Right forelimb (tissue), 1 donor: ENCODE measurements around the gene LRMDA.

ENCODE experiments used
- DNase-seq: peaks from one replicate; pipeline ENCODE4 v3.0.0-alpha.2; 2018

Gene LRMDA

DNA sequence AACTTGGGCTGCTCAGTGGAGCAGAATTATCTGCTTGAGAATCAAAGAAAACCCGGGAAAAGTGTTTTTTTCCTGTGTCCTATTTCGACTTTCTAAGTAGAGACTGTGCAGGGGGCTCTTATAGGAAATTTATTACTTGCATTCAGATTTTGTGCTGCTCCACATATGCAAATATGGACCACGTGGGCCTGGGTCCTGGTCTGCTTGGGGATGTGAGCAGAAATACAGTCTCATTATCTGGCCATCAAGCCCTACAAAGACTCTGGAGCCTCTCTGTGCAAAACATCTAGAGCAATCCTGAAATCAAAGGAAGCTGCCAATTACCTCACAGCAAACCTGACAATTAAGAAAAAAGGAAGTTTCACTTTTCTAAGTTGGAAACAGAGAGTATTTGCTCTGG lies 216.9 kb downstream of the LRMDA start:
- no peak for DNase-seq

DNA sequence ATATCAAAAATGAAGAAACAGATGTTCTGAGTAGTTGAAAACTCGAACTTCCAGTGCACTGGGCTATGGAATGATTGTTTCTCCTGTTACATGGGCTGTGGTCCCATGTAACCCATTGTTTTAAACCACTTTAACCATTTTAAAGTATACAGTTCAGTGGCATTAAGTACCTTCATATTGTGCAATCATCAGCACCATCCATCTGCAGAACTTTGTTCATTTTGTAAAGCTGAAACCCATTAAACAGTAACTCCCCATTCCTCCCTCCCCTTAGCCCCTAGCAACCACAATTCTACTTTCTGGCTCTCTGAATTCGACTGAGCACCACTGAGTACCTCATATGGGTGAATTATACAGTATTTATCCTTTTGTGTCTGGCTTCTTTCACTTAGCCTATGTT lies 217.4 kb downstream of the LRMDA start:
- DNase-seq, result no peak

DNA sequence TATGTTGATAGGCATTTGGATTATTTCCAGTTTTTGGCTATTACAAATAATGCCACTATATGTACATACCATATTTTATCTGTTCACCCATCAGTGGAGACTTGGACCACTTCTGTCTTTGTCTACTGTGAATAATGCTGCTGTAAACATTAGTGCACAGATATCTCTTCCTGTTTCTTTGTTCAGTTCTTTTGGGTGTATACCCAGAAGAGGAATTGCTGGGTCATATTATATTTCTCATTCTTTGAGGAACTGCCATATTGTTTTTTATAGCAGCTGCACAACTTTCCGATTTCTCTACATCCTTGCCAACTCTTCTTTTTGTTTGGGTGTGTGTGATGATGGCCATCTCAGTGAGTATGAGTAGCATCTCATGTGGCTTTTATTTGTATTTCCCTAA lies 218.0 kb downstream of the LRMDA start:
- no peak for DNase-seq

DNA sequence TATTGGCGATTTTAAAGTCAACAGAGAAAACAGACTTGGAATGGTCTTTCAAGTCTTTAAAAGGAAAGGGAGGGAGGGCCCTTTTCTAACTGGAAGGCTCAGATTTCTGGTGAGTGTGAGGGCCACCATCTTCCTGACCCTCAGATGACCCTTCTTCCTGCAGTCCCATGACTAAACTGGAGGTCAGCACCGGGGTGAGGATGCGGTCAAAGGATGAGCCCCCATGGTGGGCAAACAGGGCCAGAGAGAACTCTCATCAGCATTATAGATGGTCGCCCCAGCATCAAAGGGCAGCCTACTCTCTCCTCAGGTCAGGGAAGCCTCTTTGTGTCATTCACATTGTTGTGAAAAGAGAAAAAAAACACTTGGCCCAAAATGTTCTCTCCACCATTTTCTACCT lies 219.2 kb downstream of the LRMDA start:
- DNase-seq, result no peak

DNA sequence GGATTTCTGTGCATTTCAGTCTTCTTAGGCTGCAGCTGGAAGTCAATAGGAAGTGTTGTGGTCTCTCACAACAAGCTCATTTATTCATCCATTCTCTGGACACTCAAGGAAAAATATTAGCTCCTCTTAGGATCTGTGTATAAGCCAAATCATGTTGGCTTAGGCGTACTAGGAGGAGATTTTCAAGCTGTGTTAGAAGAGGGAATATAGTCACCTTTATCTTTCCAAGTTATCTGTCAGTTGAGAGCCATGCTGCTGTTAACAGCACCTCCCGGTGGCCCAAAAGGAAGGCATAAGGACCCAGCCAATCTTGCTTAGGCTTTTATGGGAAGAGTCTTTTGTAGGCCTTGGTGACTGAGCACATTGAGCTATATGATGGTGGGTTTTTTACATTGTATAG lies 220.0 kb downstream of the LRMDA start:
- no peak for DNase-seq

DNA sequence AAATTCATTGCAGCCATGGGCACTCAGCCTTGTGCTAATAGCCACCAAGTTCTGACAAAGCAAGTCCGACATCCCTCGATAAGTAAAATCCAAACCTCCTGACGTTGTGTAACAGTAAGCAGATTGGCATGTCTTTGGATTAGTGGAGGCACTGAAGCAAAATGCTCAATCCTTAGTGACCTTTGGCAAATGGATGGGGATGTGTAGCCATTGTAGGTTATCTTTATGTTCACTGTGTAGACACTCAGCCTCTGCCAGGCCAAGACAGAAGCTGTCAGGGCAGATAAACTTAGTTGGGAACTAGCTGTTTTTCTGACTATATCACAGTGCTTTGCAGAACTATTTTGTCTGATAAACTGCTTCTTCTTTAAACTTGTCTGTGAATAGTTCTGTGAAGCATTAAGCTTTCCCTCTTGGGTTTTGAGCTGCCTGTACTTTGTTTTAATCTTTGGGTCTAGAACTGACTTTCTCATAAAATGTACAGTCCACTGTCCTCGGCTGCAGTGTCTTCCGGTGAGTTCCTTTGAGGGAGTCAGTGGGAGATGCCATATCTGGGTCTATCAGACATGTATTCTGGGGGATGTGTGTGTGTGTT lies 220.8 kb downstream of the LRMDA start:
- DNase-seq, result no peak

DNA sequence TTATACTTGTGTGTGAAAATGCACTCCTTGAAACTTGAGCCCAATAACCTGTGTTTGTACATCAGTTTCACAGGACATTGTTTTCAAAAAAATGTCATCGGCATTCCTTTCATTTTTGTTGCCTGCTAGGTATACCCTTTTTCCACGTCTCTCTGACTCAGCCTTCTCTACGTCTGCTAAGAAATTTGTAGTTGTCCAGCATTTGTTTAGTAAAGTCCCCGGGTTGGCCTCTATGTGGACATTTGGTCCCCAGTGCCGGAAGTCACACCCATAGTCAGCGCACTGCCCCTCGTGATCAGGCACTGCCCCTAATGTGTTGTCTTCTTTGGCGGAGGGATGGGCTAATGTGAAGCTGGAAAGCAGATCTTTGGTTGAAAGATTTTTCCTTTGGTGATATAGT lies 222.3 kb downstream of the LRMDA start:
- no peak for DNase-seq

DNA sequence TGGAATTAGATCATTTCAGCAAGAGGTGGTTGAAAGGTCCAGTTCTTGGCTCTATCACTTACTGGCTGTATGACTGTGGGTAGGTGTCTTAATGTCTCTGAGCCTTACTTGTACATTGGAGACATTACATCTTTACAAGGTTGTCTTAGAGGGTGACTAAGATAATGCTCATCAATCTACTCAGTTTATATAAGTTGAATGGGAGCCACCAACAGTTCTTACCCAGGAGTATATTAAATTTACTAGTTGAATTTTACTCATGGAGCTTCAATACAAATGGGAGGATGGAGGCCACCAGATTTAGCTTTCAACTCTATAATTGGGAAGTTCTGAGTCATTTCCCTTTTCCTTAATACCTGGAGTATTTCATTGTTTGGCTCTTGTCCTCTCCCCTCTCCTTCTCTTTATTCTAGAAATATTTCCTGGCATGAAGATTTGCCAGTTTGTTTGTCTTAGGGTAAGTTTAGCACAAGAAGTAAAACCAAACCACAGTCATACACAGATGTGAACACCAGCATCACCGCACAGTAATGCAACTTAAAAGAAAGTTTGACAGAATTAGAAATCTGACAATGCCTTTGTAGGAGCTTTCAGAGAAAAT lies 222.8 kb downstream of the LRMDA start:
- no peak for DNase-seq

DNA sequence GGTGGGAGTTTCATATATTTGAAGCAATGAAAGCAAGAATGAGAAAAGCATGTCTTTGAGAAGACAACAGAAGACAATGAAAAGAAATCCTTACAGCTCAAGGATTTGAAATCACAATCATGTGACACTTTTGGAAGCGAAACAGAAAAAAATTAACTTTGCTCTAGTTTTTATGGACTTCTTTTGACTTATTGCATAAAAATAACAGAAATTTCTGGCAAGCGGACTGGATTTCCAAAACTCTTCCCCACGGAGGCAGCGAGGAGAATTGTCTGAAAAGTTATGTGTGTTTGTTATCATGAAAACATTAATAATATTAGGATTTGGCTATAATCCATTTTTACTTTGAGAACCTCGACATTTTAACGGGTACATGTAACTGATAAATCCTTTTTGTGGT lies 223.3 kb downstream of the LRMDA start:
- no peak for DNase-seq

DNA sequence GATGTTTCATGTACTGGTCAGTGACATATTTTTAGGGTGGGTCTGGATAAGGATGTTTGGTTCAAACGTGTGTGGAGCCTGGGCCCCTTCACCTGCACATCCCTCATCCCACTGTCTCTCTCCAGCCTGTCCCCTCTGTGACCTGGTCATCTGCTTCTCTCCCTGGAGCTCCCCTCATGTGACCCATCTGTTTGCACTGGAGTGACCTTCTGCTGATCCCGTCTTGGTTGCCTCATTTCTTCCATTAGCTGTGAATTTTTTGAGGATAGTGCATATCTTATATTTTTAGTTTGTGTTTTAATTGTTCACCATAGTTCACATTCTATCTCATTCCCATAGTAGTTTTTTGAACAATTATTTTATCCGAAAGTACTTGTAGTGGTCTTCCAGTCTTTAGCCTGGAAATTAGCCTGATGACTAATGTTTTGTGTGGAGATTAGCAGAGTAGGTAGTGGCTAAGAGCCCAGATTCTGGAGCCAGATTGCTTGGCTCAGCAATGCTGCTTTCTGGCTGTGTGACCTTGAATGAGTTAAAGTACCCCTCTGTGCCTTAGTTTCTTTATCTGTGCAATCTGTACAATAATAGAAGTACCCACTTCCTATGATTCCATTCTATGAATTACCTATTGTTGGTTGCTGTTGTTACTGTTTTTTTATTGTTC lies 224.5 kb downstream of the LRMDA start:
- no peak for DNase-seq

DNA sequence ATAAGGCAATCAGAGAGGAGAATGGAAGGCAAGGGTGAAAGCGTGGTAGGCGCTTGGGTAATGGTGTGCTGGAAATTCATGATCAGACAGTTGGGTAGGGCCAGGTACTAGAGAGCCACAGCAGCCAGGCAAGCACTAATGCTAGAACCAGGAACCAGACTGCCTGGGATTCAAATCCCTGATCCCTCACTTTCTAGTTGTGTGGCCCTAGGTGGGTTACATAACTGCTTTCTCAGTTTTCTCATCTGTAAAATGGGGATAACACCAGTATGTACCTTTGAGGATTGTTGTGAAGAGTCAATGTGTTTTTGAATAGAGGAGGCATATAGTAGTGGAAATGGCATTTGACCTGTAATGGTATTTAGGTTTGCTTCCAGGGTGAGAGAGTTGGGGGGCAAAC lies 225.9 kb downstream of the LRMDA start:
- no peak for DNase-seq

DNA sequence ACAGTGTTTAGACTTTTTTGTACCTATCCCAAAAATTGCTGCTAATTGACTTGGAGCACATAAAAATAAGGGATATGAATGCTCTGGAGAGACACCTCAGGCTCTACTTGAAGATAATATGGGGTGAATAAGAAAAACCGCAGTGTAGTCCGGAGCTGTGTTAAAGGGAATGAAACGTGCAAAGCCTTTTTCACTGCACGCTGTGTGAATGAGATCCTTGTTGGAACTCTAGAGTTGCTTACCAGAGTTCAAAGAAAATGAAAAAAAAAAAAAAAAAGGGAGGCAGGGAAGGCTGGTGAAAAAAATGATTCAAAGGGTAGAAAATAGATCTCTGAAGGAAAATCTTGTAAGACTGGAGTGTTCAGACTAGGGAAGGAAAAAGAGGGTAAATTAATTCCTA lies 226.6 kb downstream of the LRMDA start:
- no peak for DNase-seq

DNA sequence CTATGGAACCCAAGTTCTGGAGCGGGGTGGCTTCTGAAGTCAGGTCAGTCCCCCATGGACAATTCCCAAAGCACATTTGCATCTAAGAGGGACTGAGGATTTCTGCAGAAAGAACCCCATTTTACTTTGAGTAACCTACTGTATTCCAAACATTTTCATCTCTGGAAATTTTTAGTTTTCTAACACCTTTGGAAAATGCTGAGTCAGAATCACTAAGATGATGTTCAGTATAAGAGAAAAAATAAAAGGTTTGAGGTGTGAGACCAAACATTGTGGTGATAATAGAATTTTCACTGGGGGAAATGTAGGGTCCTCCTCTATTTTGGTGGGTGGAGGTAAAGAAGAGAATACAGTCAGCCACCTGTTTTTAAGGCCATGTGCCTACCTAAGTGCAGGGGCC lies 227.1 kb downstream of the LRMDA start:
- DNase-seq, result no peak

DNA sequence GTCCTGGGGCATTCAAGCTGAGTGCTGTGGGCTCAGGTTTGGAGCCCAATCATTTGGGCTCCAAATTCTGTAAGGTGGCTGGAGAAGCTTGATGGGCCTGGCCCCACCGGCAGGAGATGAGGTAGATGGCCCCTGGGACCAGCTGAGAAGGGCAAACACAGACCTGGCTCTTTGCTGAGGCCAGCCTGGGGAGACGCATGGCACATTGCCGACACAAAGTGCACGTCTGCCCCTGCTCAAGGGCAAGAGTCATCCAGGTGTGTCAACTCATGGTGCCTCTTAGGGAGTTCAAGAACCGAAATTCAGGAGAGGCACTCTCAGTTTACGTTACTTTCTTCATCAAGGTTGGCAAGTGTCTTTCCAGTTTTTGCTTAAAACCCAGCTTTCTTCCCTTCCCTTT lies 227.5 kb downstream of the LRMDA start:
- DNase-seq, result no peak

DNA sequence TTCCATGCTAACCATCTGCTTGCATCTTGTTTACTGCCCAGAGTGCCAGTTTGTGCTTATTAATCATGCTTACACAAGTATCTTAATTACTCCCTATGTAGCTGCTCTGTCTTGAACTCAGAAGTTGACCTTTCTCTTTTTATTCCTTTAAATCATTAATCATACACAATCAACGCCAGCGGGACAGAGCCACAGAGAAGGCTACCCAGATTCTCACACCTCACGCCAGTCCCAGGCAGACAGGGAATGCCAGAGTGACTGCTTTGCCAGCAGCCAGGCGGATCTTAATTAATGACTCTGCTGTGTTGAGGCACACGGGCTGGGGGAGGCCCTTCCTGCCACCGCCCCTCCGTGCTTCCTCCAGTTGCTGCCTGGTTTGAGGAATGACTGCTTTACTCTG lies 229.4 kb downstream of the LRMDA start:
- DNase-seq, result no peak

DNA sequence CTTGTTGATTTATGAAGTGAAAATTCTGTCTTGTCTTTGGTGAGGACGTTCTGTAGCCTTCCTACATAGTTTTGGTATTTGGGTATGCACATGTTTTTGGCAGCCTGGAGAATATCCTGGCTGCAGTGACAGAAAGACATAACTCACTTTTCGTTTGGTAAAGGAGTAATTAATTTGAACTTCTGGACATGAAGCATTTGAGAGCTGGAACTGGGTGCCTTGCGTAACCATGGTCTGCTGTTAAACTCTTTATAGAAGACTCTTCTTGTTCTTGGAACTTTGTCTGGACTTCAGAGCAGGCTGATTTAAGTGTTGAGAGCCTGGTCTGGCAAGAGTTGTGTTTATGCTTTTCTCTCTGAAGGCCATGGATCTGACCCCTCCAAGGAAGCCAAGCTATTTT lies 231.3 kb downstream of the LRMDA start:
- DNase-seq, result no peak

DNA sequence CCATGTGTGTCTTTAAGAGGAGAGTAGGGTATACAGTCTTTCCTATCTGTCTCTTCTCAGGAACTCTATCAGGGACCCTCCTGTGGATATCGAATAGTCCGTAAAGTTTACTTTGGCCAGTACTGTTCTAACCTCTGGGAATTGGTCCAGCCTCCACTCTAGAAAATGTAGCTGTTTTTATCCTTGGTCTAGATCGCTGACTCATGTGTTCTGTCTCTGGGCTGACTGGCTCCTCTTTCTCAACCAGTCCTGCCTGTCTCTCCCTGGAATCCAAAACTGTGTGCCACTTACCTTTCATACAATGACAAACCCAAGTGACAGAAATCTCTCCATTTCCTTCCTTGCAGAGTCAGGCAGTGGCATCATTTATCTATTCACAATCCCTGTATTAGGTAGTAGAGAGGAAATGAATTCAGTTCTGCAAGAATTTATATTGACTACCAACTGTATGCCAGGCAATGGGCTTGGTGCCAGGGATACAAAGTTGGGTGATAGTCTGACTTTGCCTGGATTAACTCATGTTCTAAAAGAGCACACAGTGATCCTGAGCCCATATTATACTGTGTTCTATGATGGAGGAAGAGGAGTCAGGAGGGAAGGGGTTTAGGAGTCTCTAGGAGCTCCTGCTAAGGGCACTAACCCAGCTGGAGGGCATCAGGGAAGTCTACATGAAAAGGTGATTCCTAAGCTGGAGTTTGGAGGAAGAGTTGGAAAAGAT lies 232.7 kb downstream of the LRMDA start:
- DNase-seq, result no peak

DNA sequence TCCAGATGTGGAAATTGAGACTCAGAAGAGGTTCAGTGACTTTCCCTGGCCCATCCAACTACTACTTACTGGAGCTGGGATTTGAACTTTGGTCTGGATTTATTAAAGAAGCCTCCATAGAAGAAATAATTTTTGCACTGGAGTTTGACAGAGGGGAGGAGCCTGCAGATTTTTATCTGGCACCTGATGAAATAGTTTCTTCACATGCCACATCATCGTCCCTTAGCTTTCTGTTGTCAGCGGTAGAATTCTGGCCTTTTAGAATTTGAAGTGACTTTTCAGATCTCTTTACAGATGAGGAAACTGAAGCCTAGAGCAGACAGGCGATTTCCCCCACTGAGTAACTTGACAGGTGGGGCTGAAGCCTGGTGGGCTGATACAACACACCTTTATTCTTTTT lies 233.5 kb downstream of the LRMDA start:
- DNase-seq, result no peak

DNA sequence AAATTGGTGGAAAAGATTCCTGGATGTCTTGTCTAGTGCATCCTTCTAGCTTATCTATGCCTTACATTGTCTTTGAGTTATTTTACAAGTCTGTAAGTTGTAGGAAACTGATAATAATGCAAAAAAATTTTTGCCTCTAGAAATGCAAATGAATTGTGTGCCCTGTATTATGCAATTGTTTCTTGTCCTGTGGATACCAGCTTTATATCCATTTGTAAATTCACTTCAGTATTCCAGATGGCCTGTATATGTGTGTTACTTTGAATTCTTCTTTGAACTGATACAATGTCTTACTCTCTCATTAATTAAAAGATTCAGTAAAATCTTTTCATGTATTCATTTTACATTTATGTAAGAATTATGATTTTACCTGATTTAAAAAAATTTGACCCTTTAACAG lies 234.3 kb downstream of the LRMDA start:
- DNase-seq, result no peak

DNA sequence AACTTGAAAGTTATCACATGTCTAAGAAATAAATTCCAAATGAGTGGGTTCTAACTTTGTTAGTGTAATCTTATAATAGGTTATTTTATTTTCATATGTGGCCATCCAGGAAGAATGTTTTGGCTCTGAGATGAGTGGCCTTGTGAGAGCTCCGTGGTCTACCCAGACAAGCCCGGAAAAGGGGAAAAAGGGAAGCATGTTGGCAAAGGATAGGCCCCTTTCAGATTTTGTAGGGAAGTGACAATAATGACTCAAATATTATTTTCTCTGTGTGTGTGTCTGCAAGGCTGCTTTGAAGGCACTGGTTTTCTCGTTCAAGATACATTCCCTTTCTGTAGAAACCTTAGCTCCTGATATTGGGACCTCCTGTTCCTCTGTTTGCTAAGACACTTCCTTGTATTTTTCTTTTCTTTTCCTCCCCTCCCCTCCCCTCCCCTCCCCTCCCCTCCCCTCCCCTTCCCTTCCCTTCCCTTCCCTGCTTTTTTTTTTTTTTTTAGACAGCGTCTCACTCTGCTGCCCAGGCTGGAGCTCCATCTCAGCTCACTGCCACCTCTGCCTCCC lies 240.8 kb downstream of the LRMDA start:
- no peak for DNase-seq

DNA sequence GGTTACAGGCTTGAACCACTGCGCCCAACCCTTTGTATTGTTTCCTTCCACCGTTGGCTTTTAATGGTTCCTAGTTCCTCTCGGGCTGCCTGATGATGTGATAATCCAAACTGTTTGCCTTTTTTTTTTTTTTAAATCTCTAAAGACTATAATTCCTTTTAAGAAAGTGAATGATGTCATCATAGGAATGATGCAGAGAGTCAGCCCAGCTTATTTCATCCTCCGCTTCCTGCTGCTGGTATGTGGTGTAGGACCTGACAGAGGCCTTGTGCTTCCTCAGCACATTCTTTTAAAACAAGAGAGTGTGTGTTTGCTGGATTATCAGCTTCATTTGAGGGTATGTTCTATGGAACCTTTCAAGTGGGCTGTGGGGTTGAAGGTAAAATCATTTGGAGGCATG lies 241.4 kb downstream of the LRMDA start:
- DNase-seq, result no peak

DNA sequence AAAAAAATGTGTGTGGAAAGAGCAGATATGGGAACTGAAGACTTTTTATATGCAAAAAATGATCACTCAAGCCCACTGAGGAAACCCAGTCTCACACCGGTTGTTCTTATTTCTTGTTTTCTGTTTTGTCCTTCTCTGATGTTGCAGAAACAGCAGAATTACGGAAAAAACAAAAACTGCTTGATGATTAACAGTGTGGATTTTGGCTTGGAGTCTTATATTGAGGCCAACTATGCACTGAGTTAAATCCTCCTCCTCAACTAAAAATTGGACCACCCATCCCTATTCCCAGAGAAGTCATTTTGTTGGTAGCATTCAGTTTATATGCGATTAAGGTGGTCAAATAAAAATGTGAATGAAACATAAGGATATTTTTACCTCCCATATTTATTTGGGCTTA lies 246.1 kb downstream of the LRMDA start:
- DNase-seq, result no peak

DNA sequence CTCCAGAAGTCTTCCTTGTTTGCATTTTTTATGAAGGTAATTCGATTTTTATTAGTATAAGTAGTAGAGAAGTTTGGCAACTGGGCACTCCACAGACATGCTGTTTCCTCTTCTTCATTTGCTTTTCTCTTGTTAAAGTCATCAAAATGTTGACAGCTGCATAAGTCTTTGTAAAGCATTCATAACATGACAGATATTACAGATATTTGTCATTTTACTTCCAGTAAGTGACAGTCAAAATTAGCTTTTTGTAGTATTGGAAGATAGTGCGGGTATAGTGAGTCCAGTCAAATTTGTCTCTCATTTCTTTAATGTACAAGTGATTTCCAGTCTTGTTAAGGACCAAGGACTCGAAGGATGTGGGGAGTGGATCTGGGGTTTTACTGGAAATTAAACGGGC lies 247.1 kb downstream of the LRMDA start:
- DNase-seq, result no peak

DNA sequence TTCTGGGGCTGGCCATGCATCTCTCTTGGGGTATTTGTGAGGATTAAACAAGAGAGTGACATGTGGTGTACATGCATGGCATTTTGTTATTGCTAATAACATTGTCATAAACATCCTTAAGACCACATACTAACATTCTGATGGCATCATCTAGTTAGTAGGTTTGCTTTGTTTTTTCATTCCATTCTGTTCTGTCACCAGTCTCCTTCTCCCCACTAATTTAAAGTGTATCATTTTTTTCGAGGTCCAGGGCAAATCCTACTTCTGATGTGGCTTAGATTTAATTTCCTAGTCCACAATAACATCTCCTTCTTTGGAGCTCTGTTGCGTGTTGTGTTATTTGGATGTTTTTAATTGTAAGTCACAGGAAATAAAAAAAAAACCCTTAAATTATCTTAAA lies 248.1 kb downstream of the LRMDA start:
- no peak for DNase-seq
